ENCODE data around the gene PPARD.
"Not testable (repeated sequence)": the region's sequence is repeated elsewhere in the genome, so short reads cannot be mapped to it uniquely, and the experiment has no call there.

Gene PPARD

DNA sequence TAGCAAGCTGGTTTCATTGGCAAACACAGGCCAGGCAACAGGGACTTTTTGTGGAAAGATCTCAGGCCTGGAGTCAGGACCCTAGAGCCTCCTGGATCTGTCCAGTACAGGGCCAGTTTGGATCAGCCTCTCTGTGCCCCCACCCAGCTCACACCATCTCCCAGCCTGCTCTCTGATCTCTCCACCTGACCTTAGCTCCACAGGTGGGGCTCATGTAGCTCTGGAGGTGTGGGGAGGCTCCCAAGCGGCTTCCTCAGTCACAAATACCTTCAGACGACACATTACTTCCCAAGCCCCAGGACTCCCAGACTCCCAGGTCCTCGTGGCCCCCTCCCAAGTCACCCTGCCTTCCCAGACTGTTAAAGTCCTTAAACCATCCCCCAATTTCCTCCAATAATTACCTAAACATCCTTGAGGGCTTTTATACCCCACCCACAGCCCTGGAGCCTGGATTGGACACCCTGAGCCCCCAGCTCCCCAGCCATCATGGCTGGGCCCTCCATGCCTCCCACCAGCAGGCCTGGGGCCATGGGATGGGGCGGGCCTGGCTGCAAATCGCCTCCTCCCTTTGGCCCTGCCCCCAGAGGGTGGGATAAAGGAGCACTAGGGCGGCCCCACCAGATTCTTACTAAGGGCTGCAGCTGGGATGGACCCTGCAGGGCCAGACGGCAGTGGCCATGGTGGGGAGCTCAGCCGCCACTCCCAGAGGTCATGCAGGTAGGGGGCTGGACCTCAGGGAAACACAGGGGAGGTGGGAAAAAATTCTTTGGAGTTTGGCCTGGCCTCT, 93.9 kb downstream of the PPARD start:
- no peak for DNase-seq (ENCODE audit: low read depth)
- no peak overlapping the region for H3K4me3 ChIP-seq (ENCODE audit: low read depth, low read length)
- TF ChIP-seq MYC (IDR thresholded peaks at IDR 0.05; ENCODE audit: low read depth, low read length) (no peak), POLR2A (IDR thresholded peaks at IDR 0.05; ENCODE audit: extremely low read depth, insufficient read length) (no peak)
- TF ChIP-seq, protein P1, sequence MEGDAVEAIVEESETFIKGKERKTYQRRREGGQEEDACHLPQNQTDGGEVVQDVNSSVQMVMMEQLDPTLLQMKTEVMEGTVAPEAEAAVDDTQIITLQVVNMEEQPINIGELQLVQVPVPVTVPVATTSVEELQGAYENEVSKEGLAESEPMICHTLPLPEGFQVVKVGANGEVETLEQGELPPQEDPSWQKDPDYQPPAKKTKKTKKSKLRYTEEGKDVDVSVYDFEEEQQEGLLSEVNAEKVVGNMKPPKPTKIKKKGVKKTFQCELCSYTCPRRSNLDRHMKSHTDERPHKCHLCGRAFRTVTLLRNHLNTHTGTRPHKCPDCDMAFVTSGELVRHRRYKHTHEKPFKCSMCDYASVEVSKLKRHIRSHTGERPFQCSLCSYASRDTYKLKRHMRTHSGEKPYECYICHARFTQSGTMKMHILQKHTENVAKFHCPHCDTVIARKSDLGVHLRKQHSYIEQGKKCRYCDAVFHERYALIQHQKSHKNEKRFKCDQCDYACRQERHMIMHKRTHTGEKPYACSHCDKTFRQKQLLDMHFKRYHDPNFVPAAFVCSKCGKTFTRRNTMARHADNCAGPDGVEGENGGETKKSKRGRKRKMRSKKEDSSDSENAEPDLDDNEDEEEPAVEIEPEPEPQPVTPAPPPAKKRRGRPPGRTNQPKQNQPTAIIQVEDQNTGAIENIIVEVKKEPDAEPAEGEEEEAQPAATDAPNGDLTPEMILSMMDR (IDR thresholded peaks at IDR 0.05; ENCODE audit: low read depth, low read length), result no peak
- TF ChIP-seq, protein P2, sequence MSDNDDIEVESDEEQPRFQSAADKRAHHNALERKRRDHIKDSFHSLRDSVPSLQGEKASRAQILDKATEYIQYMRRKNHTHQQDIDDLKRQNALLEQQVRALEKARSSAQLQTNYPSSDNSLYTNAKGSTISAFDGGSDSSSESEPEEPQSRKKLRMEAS (IDR thresholded peaks at IDR 0.05; ENCODE audit: low read depth, low read length), result no peak

DNA sequence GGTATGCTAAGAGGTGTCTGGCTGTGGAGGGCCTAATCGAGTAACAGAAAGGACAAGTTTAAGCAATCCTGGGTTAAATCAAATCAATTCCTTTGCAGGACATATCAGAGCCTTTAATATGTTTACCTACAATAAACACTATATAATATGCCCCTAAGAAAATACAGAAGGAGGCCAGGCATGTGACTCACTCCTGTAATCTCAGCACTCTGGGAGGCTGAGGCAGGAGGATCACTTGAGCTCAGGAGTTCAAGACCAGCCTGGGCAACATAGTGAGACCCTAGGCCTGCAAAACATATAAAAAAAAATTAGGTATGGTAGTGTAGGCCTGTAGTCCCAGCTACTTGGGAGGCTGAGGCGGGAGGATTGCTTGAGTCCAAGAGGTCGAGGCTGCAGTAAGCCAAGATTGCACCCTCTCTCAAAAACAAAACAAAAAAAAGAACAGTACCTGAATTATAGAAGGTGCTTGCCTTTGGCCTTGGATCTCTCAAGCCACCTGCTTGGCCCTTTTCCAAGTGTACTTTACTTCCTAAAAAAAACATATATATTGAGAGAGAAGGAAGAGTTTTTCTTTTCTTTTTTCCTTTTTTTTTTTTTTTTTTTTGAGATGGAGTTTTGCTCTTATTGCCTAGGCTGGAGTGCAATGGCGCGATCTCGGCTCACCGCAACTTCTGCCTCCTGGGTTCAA, 96.2 kb downstream of the PPARD start:
- not testable (repeated sequence) for H3K4me3 ChIP-seq (ENCODE audit: low read depth, low read length); DNase-seq (ENCODE audit: low read depth)

DNA sequence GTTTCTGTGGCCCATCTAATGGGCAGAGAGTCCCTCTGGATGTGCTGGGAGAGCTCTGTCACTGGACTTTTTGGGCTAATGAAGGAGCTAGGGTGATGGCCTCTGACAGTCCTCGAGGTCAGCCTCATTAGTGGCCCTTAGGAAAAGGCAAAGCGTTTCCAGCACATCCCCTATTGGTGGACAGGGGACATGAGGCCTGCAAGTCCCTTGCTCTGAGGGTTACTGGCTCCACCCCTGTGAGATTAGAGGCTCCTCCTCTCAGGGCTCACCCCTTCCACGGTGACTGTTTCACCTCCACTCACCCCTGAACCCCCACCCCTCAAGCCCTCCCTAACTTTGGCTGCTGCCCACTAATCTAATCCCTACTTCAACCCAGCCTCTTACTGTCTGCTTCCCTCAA, 97.0 kb downstream of the PPARD start:
- TF ChIP-seq, protein P2 (IDR thresholded peaks at IDR 0.05; ENCODE audit: low read depth, low read length), result no peak
- no peak for TF ChIP-seq POLR2A (IDR thresholded peaks at IDR 0.05; ENCODE audit: extremely low read depth, insufficient read length)
- TF ChIP-seq, protein P1 (IDR thresholded peaks at IDR 0.05; ENCODE audit: low read depth, low read length), result no peak
- no peak for TF ChIP-seq MYC (IDR thresholded peaks at IDR 0.05; ENCODE audit: low read depth, low read length)
- H3K4me3 ChIP-seq (ENCODE audit: low read depth, low read length), result no peak overlapping the region
- DNase-seq (ENCODE audit: low read depth), result no peak

DNA sequence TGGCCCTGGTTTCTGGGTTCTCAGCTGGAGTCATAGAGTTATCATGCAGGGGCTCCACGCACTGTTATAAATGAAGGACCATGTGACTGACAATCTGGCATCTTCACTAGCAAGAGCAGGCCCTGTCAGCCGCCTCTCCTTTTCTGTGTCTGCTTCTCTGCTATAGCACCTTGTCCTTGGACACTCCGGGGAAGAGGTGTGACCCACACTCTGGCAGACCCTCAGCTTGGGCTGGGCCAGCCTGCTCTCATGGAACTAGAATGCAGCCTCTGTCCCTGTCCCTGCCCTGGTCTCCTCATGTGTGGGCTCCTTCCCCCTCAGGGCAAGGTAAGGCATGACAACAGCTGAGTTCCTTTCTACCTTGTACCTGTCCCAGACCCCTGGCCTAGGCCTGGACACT, 98.8 kb downstream of the PPARD start:
- TF ChIP-seq, protein P1 (IDR thresholded peaks at IDR 0.05; ENCODE audit: low read depth, low read length), result no peak
- TF ChIP-seq POLR2A (IDR thresholded peaks at IDR 0.05; ENCODE audit: extremely low read depth, insufficient read length), result no peak
- TF ChIP-seq MYC (IDR thresholded peaks at IDR 0.05; ENCODE audit: low read depth, low read length), result no peak
- TF ChIP-seq, protein P2 (IDR thresholded peaks at IDR 0.05; ENCODE audit: low read depth, low read length), result no peak
- no peak overlapping the region for H3K4me3 ChIP-seq (ENCODE audit: low read depth, low read length)
- DNase-seq (ENCODE audit: low read depth), result no peak

DNA sequence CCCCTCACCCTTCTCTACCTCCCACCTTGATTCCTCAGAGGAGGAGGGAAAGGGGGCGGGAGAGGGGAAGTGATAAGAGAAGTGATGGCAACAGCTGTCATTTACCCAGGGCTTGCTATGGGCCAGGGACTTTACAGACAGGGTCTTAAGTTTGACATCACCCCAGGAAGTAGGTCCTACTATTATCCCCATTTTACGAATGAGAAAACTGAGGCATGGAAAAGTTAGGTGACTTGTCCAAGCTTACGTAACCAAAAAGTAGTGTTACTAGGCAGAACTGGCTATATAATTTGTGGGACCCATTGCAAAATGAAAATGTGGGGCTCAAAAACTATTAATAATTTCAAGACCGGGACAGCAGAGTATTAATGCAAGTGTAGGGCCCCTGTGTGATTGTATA, 99.3 kb downstream of the PPARD start:
- TF ChIP-seq, protein P2 (IDR thresholded peaks at IDR 0.05; ENCODE audit: low read depth, low read length), result no peak
- TF ChIP-seq POLR2A (IDR thresholded peaks at IDR 0.05; ENCODE audit: extremely low read depth, insufficient read length), result no peak
- TF ChIP-seq, protein P1 (IDR thresholded peaks at IDR 0.05; ENCODE audit: low read depth, low read length), result no peak
- TF ChIP-seq MYC (IDR thresholded peaks at IDR 0.05; ENCODE audit: low read depth, low read length), result no peak
- H3K4me3 ChIP-seq (ENCODE audit: low read depth, low read length), result no peak overlapping the region
- no peak for DNase-seq (ENCODE audit: low read depth)

DNA sequence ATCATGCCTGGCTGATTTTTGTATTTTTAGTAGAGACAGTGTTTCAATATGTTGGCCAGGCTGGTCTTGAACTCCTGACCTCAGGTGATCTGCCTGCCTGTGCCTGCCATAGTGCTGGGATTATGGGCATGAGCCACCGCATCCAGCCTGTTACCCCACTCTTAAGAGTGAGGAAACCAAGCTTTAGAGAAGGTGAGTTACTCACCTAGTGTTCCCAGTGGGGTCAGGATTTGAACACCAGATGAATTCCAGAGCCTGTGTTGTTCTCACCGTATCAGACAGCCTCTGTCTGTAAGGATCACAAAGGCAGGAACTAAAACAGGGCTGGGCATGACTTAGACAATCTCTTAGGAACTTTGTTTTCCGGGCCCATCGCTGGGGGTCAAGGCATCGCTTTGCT, 100.3 kb downstream of the PPARD start:
- no peak overlapping the region for H3K4me3 ChIP-seq (ENCODE audit: low read depth, low read length)
- no peak for DNase-seq (ENCODE audit: low read depth)
- TF ChIP-seq MYC (IDR thresholded peaks at IDR 0.05; ENCODE audit: low read depth, low read length), result no peak
- TF ChIP-seq, protein P2 (IDR thresholded peaks at IDR 0.05; ENCODE audit: low read depth, low read length), result no peak
